ENCODE results near the gene GCG.

GCG gene

GRCh38 chr2:162149466-162149865, 2.6 kb downstream of the GCG start:
- no peak for DNase-seq

DNA sequence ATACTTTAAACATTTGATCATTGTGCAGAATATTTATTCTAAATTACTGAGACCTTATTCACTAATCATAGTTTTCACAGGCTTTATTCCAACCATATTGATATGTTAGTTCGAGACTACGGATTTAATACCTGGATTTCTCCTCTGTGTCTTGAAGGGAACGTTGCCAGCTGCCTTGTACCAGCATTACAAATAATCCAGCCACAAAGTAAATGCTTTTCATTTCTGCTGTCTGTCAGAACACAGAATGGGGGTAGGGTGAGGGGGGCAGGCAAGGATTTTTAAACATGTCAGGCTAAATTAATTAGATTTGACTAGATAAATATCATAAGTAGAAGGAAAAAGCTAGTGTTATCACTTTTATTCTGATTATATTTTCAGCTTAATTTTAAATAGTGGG, 3.1 kb downstream of the GCG start:
- DNase-seq = no peak

DNA sequence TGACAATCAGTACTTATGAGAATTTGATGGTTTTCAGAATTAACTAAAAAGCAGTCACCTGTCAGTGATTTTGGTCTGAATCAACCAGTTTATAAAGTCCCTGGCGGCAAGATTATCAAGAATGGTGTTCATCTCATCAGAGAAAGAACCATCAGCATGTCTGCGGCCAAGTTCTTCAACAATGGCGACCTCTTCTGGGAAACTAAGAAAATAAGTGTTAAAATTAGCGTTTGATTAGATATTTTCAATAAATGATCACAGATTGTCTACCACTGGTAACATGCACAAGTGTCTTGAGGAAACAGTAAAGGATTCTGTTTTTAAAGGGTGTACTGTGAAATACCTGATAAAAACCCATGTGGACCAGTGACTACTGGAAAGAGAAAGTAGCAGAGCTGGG, 8.1 kb downstream of the GCG start:
- no peak for DNase-seq

DNA sequence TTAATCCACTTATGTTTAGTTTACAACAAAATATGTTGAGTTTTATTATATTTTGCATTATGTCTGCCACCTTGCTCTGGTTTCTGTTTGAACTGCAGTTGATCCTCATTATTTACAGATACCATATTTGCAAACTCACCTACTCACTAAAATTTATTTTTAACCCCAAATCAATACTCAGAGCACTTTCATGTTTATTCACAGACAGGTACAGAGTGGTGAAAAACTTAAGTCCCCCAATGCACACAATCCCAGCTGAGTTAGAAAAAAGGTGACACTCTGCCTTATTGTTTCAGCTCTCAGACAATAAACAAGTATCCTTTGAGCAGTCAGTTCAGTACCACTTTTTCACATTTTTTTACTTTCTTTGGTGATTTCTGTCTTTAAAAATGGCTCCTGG, 13.7 kb downstream of the GCG start:
- no peak for DNase-seq

DNA sequence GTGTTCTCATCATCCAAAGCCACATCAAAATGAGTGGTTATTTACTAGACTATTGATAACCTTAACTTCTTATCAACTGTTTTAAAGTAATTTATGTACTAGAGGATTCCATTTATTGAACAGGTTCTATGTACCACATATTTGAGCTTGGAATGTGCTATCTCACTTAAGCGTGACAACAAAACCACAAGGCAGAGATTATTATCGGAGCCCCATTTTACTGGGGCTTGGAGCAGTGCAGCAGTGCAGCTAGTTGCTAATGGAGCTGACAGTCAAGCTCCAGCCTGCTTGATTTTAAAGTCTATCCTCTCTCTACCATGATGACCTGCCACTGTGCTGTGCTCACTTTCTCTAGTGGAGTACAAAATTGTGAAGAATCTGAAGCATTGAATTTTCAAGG, 24.6 kb downstream of the GCG start:
- no peak for DNase-seq

- DNase-seq = no peak
Observed at GRCh38 chr2:162126527-162126926, 25.5 kb downstream of the GCG start.

GRCh38 chr2:162126111-162126519, 25.9 kb downstream of the GCG start:
- no peak for DNase-seq

- no peak for DNase-seq
Observed at GRCh38 chr2:162125138-162125537, 26.9 kb downstream of the GCG start.

DNA sequence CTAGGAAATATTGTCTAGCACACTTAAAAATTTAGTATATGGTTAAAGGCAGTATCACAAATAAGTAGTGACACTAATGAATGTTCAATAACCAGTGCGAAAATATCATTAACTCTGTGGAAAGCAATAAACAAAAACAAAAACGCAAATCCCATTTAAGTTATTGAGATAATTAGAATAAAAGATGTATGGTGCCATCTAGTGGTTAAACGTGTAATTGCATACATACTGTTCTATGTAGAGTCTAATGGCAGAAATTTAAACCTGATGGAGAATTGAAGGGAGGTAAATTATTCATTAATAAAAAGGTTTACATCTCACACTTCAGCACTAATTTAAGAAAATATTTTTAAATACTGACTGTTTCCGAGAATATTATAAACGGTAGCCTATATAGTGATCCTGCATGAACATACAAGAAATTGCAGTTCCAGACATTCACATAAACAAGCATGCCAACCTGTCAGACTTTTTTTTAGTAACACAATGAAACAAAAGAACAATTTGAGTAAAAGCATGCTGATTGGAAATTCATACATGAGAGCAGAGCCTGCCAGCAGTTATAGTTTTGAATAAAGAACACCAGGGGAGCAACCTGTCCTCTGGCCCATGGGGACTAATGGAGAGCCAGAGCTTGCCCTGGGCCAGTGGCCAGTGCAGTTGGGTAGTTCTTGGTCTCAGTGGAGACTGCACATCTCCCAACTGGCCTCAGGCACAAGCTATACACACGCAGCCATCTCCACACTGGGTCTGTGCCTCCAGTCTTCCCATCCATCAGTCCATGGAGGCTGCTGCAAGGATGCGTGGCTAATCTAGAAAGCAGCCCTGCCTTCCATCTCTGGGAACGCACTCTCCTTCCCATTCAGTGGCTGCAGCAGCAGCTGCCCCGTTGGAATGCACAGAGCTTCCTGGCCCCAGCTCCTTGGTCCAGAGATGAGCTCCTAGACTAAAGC, 28.0 kb downstream of the GCG start:
- no peak for DNase-seq

GRCh38 chr2:162118166-162119031, 33.6 kb downstream of the GCG start:
- no peak for DNase-seq

DNA sequence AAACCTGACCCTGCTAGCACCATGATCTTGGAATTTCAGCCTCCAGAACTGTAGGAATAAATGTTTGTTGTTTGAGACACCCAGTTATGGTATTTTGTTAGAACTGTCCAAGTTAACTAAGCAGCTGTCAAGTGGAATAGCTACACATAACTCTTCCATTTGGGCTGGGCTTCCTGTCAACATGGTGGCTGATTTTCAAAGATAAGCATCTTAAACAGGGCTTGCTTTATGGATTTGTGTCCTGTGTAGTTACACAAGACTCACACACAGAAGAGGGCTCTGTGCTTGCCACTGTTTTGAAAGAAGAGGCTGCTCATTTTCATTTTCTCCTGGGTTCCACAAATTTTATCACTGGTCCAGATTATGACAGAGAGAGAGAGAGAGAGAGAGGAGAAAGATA, 35.7 kb downstream of the GCG start:
- no peak for DNase-seq

- DNase-seq = no peak
Observed at GRCh38 chr2:162115076-162115475, 37.0 kb downstream of the GCG start.

DNA sequence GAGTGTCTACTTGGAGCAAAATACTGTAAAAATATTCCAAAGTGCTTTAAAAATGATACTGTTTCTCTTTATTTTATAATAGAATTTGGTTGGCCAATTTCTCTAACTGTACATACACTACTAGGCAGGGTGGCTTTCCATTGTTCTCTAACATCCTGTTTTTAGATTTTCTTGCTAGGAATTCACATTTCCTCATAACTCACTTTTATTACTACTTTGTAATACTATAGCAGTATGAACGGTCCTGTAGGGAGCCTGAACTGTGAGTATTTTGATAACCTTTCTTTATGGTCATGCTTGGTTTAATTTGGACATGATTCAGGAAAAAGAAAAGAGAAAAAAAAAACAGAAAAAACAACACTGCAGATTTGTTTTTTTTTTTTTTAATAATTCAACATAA, 37.8 kb downstream of the GCG start:
- no peak for DNase-seq

- no peak for DNase-seq
Observed at GRCh38 chr2:162113776-162114168, 38.3 kb downstream of the GCG start.

DNA sequence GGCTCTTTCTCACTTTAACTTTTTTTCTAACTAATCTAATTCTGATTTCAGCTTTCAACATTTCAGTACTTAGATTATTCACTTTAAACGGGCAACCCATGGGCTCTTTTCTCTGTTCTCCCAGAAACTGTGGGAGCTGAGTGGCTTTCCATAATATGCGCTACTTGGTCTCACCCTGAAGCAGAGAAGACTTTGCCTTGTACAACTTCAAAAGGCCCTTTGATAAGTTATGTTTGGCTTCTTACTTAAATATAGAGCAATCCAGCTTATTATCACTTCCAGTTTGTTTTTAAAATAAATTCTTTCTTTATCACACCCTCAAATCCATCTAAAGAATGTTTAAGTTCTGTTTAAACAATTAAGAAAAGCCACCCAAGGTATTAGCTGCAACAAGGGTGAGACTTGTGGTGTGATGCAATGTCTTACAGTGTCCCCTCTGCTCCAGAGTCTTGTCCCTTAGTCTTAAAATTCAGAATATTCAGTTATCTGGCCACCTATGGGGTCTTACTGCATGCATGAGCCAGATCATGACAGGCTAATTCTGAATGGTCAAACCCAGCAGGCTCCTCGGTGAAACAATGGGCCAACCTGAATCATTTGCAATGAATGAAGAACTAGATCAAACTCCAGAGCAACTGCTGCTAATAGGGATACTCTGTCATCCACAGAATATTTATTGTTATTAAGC, 38.8 kb downstream of the GCG start:
- no peak for DNase-seq

GRCh38 chr2:162111958-162112850, 39.8 kb downstream of the GCG start:
- DNase-seq = no peak

DNA sequence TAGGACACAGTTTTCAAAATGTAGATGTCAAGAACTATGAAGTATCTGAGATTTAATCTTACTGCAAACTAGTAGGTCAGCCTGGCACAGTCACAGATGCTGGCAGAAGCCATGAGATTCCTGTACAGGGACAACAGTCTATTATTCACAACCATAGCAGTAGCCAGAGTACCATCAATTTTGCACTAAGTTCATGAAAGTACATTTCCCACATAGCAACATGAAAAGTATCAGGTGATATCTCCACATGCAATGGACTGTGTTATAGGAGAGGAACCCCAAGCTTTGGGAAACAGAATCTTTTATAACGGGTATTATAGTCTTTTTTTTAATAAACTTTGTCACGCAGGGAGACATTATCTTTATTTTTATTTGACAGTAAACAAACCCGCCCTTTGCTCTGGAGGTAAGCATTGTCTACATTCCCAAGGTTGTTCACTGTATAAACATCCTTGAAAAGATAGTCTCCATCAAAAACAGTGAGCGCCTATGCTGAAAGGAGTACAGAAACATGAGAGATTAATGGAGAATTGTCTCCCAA, 44.6 kb downstream of the GCG start:
- DNase-seq = no peak

DNA sequence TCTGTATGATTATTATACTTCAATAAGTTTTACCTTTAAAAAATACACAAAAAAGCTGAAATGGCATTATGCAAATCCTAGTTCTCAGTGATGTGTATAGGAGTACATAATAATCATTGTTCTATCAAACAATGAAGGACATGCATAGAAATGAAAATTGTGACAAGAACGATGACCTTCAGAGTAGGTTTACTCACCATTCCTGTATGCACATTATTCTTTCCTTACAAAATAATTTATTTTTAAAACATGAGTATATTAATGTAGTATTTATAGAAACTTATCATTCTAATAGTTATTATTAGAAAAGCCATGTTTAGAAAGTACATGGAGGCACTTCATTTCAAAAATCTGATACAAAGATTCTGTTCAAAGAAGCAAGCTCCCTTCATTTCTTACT, 45.3 kb downstream of the GCG start:
- no peak for DNase-seq

- no peak for DNase-seq
Observed at GRCh38 chr2:162106146-162106551, 45.9 kb downstream of the GCG start.

- DNase-seq = no peak
Observed at GRCh38 chr2:162103443-162104009, 48.5 kb downstream of the GCG start.

GRCh38 chr2:162100579-162100978, 51.5 kb downstream of the GCG start:
- DNase-seq = no peak

DNA sequence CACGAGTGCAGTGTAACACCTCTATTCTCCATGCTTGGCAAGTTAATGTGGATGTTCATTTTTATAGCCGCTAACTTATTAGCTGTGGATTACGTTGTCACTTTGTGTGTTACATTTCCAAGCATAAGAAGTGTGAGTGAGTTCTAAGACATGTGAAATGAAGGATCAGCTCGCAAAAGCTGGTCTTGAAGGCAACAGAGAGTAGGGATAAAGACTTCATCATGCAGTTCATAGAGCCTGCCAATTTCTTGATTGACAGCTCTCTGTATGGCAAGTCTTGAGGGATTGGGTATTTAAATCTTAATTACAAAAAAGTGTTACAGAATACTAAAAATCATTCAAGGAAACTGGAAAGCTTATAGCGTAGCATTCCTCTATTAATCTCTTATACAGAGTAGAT, 52.2 kb downstream of the GCG start:
- no peak for DNase-seq

Data from GOT3 (cell line).